Loucy (cell line): ENCODE measurements around the gene TNFRSF1B.

Experiments
- H2AFZ ChIP-seq: fragments of 200-600 bp; sonication (generic); 2 replicates; pipeline ENCODE4 v1.6.0; 2016; ENCODE audit warnings: antibody characterized with exemption, mild to moderate bottlenecking, low read length, moderate library complexity
- H3F3A ChIP-seq: fragments of 200-600 bp; 2 replicates; pipeline ENCODE4 v1.6.0; 2016; ENCODE audit warnings: antibody characterized with exemption, low read depth, mild to moderate bottlenecking
- H3K27me3 ChIP-seq: fragments of 200-600 bp; sonication (generic); 2 replicates; pipeline ENCODE4 v1.6.1; 2014; ENCODE audit warnings: low read length, mild to moderate bottlenecking; ENCODE audit not compliant: insufficient read depth, poor library complexity, severe bottlenecking
- H3K36me3 ChIP-seq: fragments of 200-600 bp; sonication (generic); 2 replicates; pipeline ENCODE4 v1.6.1; 2016; ENCODE audit warnings: low read length; ENCODE audit not compliant: insufficient read depth
- H3K4me1 ChIP-seq: fragments of 200-600 bp; sonication (generic); 2 replicates; pipeline ENCODE4 v1.5.1; 2014; ENCODE audit warnings: low read length, mild to moderate bottlenecking; ENCODE audit not compliant: insufficient read depth, poor library complexity, severe bottlenecking
- H3K4me2 ChIP-seq: fragments of 200-600 bp; sonication (generic); 2 replicates; pipeline ENCODE4 v1.6.0; 2014; ENCODE audit warnings: antibody characterized with exemption, low read length, low read depth, mild to moderate bottlenecking; ENCODE audit not compliant: poor library complexity, severe bottlenecking
- H3K4me3 ChIP-seq: fragments of 200-600 bp; sonication (generic); 2 replicates; pipeline ENCODE4 v1.5.1; 2014; ENCODE audit warnings: low read length, mild to moderate bottlenecking, mixed read lengths; ENCODE audit not compliant: poor library complexity, severe bottlenecking
- H3K79me2 ChIP-seq: fragments of 200-600 bp; sonication (generic); 2 replicates; pipeline ENCODE4 v1.6.1; 2014; ENCODE audit warnings: low read length; ENCODE audit not compliant: insufficient read depth
- H3K9ac ChIP-seq: fragments of 200-600 bp; sonication (generic); 2 replicates; pipeline ENCODE4 v1.6.0; 2014; ENCODE audit warnings: mild to moderate bottlenecking, low read depth, low read length, moderate library complexity; ENCODE audit not compliant: poor library complexity, severe bottlenecking
- H3K9me2 ChIP-seq: fragments of 200-600 bp; sonication (generic); replicated peaks from 2 replicates; pipeline ENCODE4 v1.6.1; 2016; ENCODE audit warnings: low read depth, low read length, mixed read lengths
- H3K9me3 ChIP-seq: fragments of 200-600 bp; sonication (generic); 2 replicates; pipeline ENCODE4 v1.6.1; 2014; ENCODE audit warnings: mild to moderate bottlenecking, antibody characterized with exemption, low read length, low read depth; ENCODE audit not compliant: insufficient read depth
- H4K20me1 ChIP-seq: fragments of 200-600 bp; sonication (generic); 2 replicates; pipeline ENCODE4 v1.6.0; 2014; ENCODE audit warnings: antibody characterized with exemption, low read length, mild to moderate bottlenecking; ENCODE audit not compliant: insufficient read depth, poor library complexity, severe bottlenecking
- CTCF ChIP-seq: fragments of 200-600 bp; sonication (generic); conservative IDR thresholded peaks from 2 replicates; pipeline ENCODE4 v1.5.1; 2014; ENCODE audit warnings: mild to moderate bottlenecking, antibody characterized with exemption, low read length
- EZH2phosphoT487 ChIP-seq: fragments of 200-600 bp; IDR thresholded peaks from 2 replicates; pipeline ENCODE4 v1.6.1; 2018; ENCODE audit warnings: antibody characterized with exemption, mild to moderate bottlenecking, moderate library complexity, borderline replicate concordance

TNFRSF1B gene

GRCh38 chr1:12208764-12209494 is 42.1 kb downstream of the TNFRSF1B start:
- H3K9me2 ChIP-seq, result no peaks in the 10 kb centered on the region
- no peaks in the 10 kb centered on the region for H3K79me2 ChIP-seq
- peak overlapping the region; percentile 24 for H3K4me2 ChIP-seq
- no peaks in the 10 kb centered on the region for H3F3A ChIP-seq
- no peaks in the 10 kb centered on the region for H3K27me3 ChIP-seq
- peaks cover 11% of the 10 kb centered on the region; the same call in 1 of the 2 replicates for H3K36me3 ChIP-seq
- no peak overlapping the region for H2AFZ ChIP-seq
- H3K4me1 ChIP-seq, result peaks cover 13% of the 10 kb centered on the region
- H3K9me3 ChIP-seq, result no peaks in the 10 kb centered on the region
- H3K4me3 ChIP-seq, result no peak overlapping the region
- no peak overlapping the region for H3K9ac ChIP-seq
- no peaks in the 10 kb centered on the region for H4K20me1 ChIP-seq
- no peak for TF ChIP-seq EZH2phosphoT487
- peak; percentile 94 for TF ChIP-seq CTCF

- H3K27me3 ChIP-seq, result no peaks in the 10 kb centered on the region
- no peak overlapping the region for H3K4me3 ChIP-seq
- H3K79me2 ChIP-seq, result no peaks in the 10 kb centered on the region
- peak overlapping the region; percentile 24 for H3K4me2 ChIP-seq
- H4K20me1 ChIP-seq, result no peaks in the 10 kb centered on the region
- H3K9me2 ChIP-seq, result no peaks in the 10 kb centered on the region
- peaks cover 13% of the 10 kb centered on the region for H3K4me1 ChIP-seq
- no peaks in the 10 kb centered on the region for H3F3A ChIP-seq
- H3K9me3 ChIP-seq, result no peaks in the 10 kb centered on the region
- H2AFZ ChIP-seq, result no peak overlapping the region
- TF ChIP-seq CTCF (no peak), EZH2phosphoT487 (no peak)
- no peak overlapping the region for H3K9ac ChIP-seq
- peaks cover 11% of the 10 kb centered on the region; the same call in 1 of the 2 replicates for H3K36me3 ChIP-seq
These were observed 42.7 kb downstream of the TNFRSF1B start for GRCh38 chr1:12209495-12209832.

- Histone ChIP-seq H3K4me2 (no peak overlapping the region), H3K9ac (no peak overlapping the region), H3K27me3 (no peaks in the 10 kb centered on the region), H3K79me2 (no peaks in the 10 kb centered on the region), H4K20me1 (no peaks in the 10 kb centered on the region), H3F3A (no peaks in the 10 kb centered on the region), H3K9me3 (no peaks in the 10 kb centered on the region), H3K9me2 (no peaks in the 10 kb centered on the region), H3K4me3 (no peak overlapping the region), H3K4me1 (peaks cover 5% of the 10 kb centered on the region), H2AFZ (no peak overlapping the region), H3K36me3 (no peaks in the 10 kb centered on the region)
- no peak for TF ChIP-seq CTCF
- TF ChIP-seq EZH2phosphoT487, result no peak
These were observed 48.5 kb downstream of the TNFRSF1B start for GRCh38 chr1:12215118-12215961.
